ENCODE measurements around the gene PF4V1.

PF4V1 gene

GRCh38 chr4:73868206-73869129 lies 15.4 kb downstream of the PF4V1 start:
- H4K20me1 ChIP-seq (ENCODE audit: insufficient read depth, low read length, poor library complexity, severe bottlenecking), result no peaks in the 10 kb centered on the region
- H3K4me3 ChIP-seq (ENCODE audit: low read length, poor library complexity, severe bottlenecking), result no peak overlapping the region
- no peak for TF ChIP-seq CTCF (conservative IDR thresholded peaks at IDR 0.05; ENCODE audit: low read length)
- no peak for TF ChIP-seq EZH2phosphoT487 (IDR thresholded peaks at IDR 0.05; ENCODE audit: borderline replicate concordance)
- no peak overlapping the region for H3K4me2 ChIP-seq (ENCODE audit: low read depth, low read length, poor library complexity, severe bottlenecking)
- no peak overlapping the region for H2AFZ ChIP-seq (ENCODE audit: low read length)
- H3K27me3 ChIP-seq (ENCODE audit: insufficient read depth, low read length, poor library complexity, severe bottlenecking), result no peaks in the 10 kb centered on the region
- no peaks in the 10 kb centered on the region for H3F3A ChIP-seq (ENCODE audit: low read depth)
- no peak overlapping the region for H3K9ac ChIP-seq (ENCODE audit: low read depth, low read length, poor library complexity, severe bottlenecking)
- H3K36me3 ChIP-seq (ENCODE audit: insufficient read depth, low read length), result no peaks in the 10 kb centered on the region
- H3K79me2 ChIP-seq (ENCODE audit: insufficient read depth, low read length), result no peaks in the 10 kb centered on the region
- no peaks in the 10 kb centered on the region for H3K9me2 ChIP-seq (replicated peaks; ENCODE audit: low read depth, low read length)
- H3K9me3 ChIP-seq (ENCODE audit: insufficient read depth, low read depth, low read length), result no peaks in the 10 kb centered on the region
- no peaks in the 10 kb centered on the region for H3K4me1 ChIP-seq (ENCODE audit: insufficient read depth, low read length, poor library complexity, severe bottlenecking)

- H3K36me3 ChIP-seq (ENCODE audit: insufficient read depth, low read length), result no peaks in the 10 kb centered on the region
- no peaks in the 10 kb centered on the region for H3K9me2 ChIP-seq (replicated peaks; ENCODE audit: low read depth, low read length)
- H3K9me3 ChIP-seq (ENCODE audit: insufficient read depth, low read depth, low read length), result no peaks in the 10 kb centered on the region
- no peaks in the 10 kb centered on the region for H3K27me3 ChIP-seq (ENCODE audit: insufficient read depth, low read length, poor library complexity, severe bottlenecking)
- H3K4me3 ChIP-seq (ENCODE audit: low read length, poor library complexity, severe bottlenecking), result no peak within 1 kb of the TSS
- no peaks in the 10 kb centered on the region for H3K79me2 ChIP-seq (ENCODE audit: insufficient read depth, low read length)
- H3K4me1 ChIP-seq (ENCODE audit: insufficient read depth, low read length, poor library complexity, severe bottlenecking), result no peaks in the 10 kb centered on the region
- no peak within 1 kb of the TSS for H2AFZ ChIP-seq (ENCODE audit: low read length)
- H3K9ac ChIP-seq (ENCODE audit: low read depth, low read length, poor library complexity, severe bottlenecking), result no peak within 1 kb of the TSS
- H3F3A ChIP-seq (ENCODE audit: low read depth), result no peaks in the 10 kb centered on the region
- TF ChIP-seq EZH2phosphoT487 (IDR thresholded peaks at IDR 0.05; ENCODE audit: borderline replicate concordance) (no peak), CTCF (conservative IDR thresholded peaks at IDR 0.05; ENCODE audit: low read length) (no peak)
- no peaks in the 10 kb centered on the region for H4K20me1 ChIP-seq (ENCODE audit: insufficient read depth, low read length, poor library complexity, severe bottlenecking)
- H3K4me2 ChIP-seq (ENCODE audit: low read depth, low read length, poor library complexity, severe bottlenecking), result no peak within 1 kb of the TSS
Measured at GRCh38 chr4:73869130-73870055, 16.3 kb downstream of the PF4V1 start, which contains the start of gene CXCL1. CXCL1 (plus strand) TSS chr4:73869393; CDS start chr4:73869471, 78 bp downstream.

GRCh38 chr4:73870260-73870659 lies 17.2 kb downstream of the PF4V1 start:
- TF ChIP-seq CTCF (conservative IDR thresholded peaks at IDR 0.05; ENCODE audit: low read length), result no peak
- no peaks in the 10 kb centered on the region for H4K20me1 ChIP-seq (ENCODE audit: insufficient read depth, low read length, poor library complexity, severe bottlenecking)
- H3F3A ChIP-seq (ENCODE audit: low read depth), result no peaks in the 10 kb centered on the region
- H3K9me3 ChIP-seq (ENCODE audit: insufficient read depth, low read depth, low read length), result no peaks in the 10 kb centered on the region
- H3K9ac ChIP-seq (ENCODE audit: low read depth, low read length, poor library complexity, severe bottlenecking), result no peak overlapping the region
- H3K4me3 ChIP-seq (ENCODE audit: low read length, poor library complexity, severe bottlenecking), result no peak overlapping the region
- no peaks in the 10 kb centered on the region for H3K4me1 ChIP-seq (ENCODE audit: insufficient read depth, low read length, poor library complexity, severe bottlenecking)
- H3K9me2 ChIP-seq (replicated peaks; ENCODE audit: low read depth, low read length), result no peaks in the 10 kb centered on the region
- no peak overlapping the region for H3K4me2 ChIP-seq (ENCODE audit: low read depth, low read length, poor library complexity, severe bottlenecking)
- H3K27me3 ChIP-seq (ENCODE audit: insufficient read depth, low read length, poor library complexity, severe bottlenecking), result no peaks in the 10 kb centered on the region
- H2AFZ ChIP-seq (ENCODE audit: low read length), result no peak overlapping the region
- H3K79me2 ChIP-seq (ENCODE audit: insufficient read depth, low read length), result no peaks in the 10 kb centered on the region
- H3K36me3 ChIP-seq (ENCODE audit: insufficient read depth, low read length), result no peaks in the 10 kb centered on the region
